ENCODE results near the gene PPP1R8. TPM values are rescaled to one million over a fixed set of nuclear protein-coding genes. Genes with fewer than 3 reads are reported as not detected.
"Not testable (repeated sequence)": the region's sequence is repeated elsewhere in the genome, so short reads cannot be mapped to it uniquely, and the experiment has no call there.

Gene PPP1R8
- total RNA-seq, 3 donors from 2014 or later (not counting 1 experiment from before 2014, with no cell fraction given) = 25.6 to 36.4 (median 28.0) TPM

DNA sequence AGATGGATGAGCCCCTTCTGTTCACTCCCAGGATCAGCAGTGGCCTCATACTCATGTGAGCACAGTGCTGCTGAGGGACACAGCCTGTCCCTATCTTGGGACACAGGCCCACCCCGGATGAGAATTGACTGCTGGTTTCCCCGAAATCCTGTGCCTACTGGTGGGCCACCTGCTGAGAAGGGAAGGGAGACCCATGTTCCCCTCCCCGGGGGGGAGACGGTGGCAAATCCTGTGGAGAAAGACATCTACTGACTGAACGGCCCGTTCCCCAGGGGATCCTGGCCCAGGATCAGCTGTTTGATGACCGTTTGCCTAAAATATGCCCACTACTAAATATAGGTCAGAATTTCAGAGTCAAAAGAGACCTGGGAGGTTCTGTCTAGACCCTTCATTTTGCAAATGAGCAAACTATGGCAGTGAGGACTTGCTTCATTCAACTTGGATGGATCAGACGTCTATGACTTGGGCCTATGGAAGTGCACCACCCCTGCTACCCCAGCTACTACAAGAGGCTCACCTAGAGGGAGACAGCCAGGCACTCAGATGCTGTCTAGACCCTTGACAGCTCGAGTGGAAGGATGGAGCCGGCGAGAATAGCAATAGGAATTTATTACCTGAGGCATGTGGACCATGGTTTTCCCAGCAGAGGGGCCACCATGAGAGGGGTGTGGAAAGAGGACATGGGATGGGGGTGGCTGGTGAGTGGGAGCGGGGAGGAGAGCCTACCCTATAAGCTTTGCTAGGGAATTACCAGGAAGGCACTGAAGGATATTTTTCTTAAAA lies 26.2 kb downstream of the PPP1R8 start:
- intact Hi-C loops (cut with micrococcal nuclease) = loop anchor here (5.0 kb wide), 2 partner anchors 36 to 231 kb away; partner anchors contain the start of gene EYA3
- H3K36me3 Mint-ChIP-seq = no peaks in the 10 kb centered on the region

DNA sequence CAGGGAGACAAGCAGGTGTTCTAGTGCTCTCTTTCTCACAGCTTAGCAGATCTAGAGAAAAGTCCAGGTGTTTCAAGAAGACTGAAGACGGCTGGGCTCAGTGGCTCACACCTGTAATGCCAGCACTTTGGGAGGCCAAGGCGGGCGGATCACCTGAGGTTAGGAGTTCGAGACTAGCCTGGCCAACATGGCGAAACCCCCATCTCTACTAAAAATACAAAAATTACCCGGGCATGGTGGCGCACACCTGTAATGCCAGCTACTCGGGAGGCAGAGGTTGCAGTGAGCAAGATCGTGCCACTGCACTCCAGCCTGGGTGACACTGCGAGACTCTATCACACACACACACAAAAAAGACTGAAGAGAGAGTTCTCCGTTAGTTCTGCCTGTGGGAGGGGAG lies 27.0 kb downstream of the PPP1R8 start:
- not testable (repeated sequence) for H3K36me3 Mint-ChIP-seq; H3K27me3 ChIP-seq (ENCODE audit: control insufficient read depth, insufficient read depth, low read length); H3K27ac ChIP-seq (ENCODE audit: low read length); H3K4me3 Mint-ChIP-seq; H3K9me3 ChIP-seq (ENCODE audit: control insufficient read depth, insufficient read depth, low read length); ATAC-seq; H3K27me3 Mint-ChIP-seq (ENCODE audit: low read depth in 2 of 2); H3K36me3 ChIP-seq (ENCODE audit: control insufficient read depth, insufficient read depth, low read length); DNase-seq; H3K4me3 ChIP-seq (ENCODE audit: low read length); H3K27ac Mint-ChIP-seq; H3K9me3 Mint-ChIP-seq
- H3K4me1 ChIP-seq (ENCODE audit: control insufficient read depth, insufficient read depth, low read length) = peaks cover 19% of the 10 kb centered on the region
- intact Hi-C loops (cut with micrococcal nuclease) = loop anchor here (5.0 kb wide), 2 partner anchors 35 to 230 kb away; partner anchors contain the start of gene EYA3
- 77% methylated on average over 10 of the region's 11 CpGs for WGBS (ENCODE audit: insufficient coverage)
- peaks cover 0 to 16% of the 10 kb centered on the region in 2 donors for H3K4me1 Mint-ChIP-seq

More for the DNA sequence above, 26.2 kb downstream of the PPP1R8 start:
- Histone ChIP-seq H3K4me3 (ENCODE audit: low read length) (no peak overlapping the region), H3K27ac (ENCODE audit: low read length) (no peak overlapping the region), H3K9me3 (ENCODE audit: control insufficient read depth, insufficient read depth, low read length) (no peaks in the 10 kb centered on the region), H3K4me1 (ENCODE audit: control insufficient read depth, insufficient read depth, low read length) (peaks cover 12% of the 10 kb centered on the region), H3K27me3 (ENCODE audit: control insufficient read depth, insufficient read depth, low read length) (no peaks in the 10 kb centered on the region), H3K36me3 (ENCODE audit: control insufficient read depth, insufficient read depth, low read length) (peaks cover 1% of the 10 kb centered on the region)
- Mint-ChIP-seq H3K4me1 (peaks cover 0 to 16% of the 10 kb centered on the region in 2 donors), H3K27ac (no peak overlapping the region), H3K9me3 (no peaks in the 10 kb centered on the region), H3K27me3 (ENCODE audit: low read depth in 2 of 2) (no peaks in the 10 kb centered on the region), H3K4me3 (no peak overlapping the region)
- no peak for ATAC-seq
- WGBS (ENCODE audit: insufficient coverage) = 82% methylated on average over 12 of the region's 12 CpGs
- DNase-seq = no peak
- TF ChIP-seq, protein P1, sequence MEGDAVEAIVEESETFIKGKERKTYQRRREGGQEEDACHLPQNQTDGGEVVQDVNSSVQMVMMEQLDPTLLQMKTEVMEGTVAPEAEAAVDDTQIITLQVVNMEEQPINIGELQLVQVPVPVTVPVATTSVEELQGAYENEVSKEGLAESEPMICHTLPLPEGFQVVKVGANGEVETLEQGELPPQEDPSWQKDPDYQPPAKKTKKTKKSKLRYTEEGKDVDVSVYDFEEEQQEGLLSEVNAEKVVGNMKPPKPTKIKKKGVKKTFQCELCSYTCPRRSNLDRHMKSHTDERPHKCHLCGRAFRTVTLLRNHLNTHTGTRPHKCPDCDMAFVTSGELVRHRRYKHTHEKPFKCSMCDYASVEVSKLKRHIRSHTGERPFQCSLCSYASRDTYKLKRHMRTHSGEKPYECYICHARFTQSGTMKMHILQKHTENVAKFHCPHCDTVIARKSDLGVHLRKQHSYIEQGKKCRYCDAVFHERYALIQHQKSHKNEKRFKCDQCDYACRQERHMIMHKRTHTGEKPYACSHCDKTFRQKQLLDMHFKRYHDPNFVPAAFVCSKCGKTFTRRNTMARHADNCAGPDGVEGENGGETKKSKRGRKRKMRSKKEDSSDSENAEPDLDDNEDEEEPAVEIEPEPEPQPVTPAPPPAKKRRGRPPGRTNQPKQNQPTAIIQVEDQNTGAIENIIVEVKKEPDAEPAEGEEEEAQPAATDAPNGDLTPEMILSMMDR (IDR thresholded peaks at IDR 0.05) = no peak

DNA sequence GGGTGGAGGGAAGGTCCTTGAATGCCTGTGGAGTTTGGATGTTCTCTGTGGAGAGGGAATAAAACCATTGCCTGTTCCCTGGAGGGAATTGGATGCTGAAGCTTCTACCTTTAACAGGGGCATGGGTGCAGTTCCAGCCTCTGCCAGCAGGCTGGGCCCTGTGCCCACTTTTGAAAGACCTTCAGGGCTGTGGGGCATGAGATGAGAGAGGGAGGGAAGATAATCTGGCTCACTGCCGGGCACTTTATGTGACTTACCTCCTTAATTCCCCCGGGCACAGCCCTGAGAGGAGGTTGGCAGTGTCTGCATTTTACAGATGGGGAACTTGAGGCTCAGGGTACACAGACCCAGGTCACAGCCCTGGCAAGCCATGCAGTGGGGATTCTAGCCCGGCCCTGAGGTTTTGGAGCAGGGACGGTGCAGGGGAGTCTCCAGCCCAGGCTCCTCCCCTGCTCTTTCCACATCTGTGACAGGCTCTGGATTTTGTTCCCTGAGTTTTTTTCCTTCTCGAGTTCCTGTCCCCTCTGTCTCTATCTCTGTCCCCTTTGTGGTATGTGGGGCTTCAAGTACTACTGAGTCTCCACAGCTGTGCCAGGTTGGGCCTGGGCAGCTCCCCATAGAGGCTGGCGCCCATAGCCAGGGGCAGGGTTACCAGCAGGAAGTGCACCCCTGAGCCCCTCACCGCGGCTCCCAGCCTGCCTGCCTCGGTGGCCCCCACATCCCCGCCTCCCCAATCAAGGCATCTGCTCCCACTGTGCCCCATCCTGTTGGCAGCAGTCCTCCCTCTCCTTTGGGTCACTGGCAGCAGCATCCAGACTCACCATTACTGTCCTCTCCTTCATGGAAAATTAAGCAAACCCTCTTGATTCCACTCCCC lies 27.7 kb downstream of the PPP1R8 start:
- ATAC-seq = peak; percentile 97 to 100 (median 99)
- intact Hi-C loops (cut with micrococcal nuclease) = loop anchor here (2.0 to 5.0 kb wide), 4 partner anchors 34 to 350 kb away; partner anchors contain the start of gene EYA3
- H3K27ac Mint-ChIP-seq = peak overlapping the region in 1 of 2 donors; percentile 76
- 43% methylated on average over 8 of the region's 10 CpGs for WGBS (ENCODE audit: insufficient coverage)
- H3K4me3 Mint-ChIP-seq = no peak overlapping the region
- H3K4me1 Mint-ChIP-seq = peaks cover 6 to 23% of the 10 kb centered on the region in 2 donors
- H3K27me3 Mint-ChIP-seq (ENCODE audit: low read depth in 2 of 2) = no peaks in the 10 kb centered on the region
- no peaks in the 10 kb centered on the region for H3K9me3 ChIP-seq (ENCODE audit: control insufficient read depth, insufficient read depth, low read length)
- H3K4me3 ChIP-seq (ENCODE audit: low read length) = no peak overlapping the region
- no peaks in the 10 kb centered on the region for H3K27me3 ChIP-seq (ENCODE audit: control insufficient read depth, insufficient read depth, low read length)
- TF ChIP-seq, protein P1 (IDR thresholded peaks at IDR 0.05) = peak; percentile 97
- no peaks in the 10 kb centered on the region for H3K36me3 ChIP-seq (ENCODE audit: control insufficient read depth, insufficient read depth, low read length)
- no peaks in the 10 kb centered on the region for H3K36me3 Mint-ChIP-seq
- peaks cover 27% of the 10 kb centered on the region for H3K4me1 ChIP-seq (ENCODE audit: control insufficient read depth, insufficient read depth, low read length)
- H3K27ac ChIP-seq (ENCODE audit: low read length) = no peak overlapping the region
- no peaks in the 10 kb centered on the region for H3K9me3 Mint-ChIP-seq
- DNase-seq = peak; percentile 85 to 90
